HCT116 (cell line): ENCODE results near the gene NUP43.

Experiments
- ELF1 ChIP-seq: IDR thresholded peaks from 2 replicates; pipeline ENCODE4 v1.6.1; 2012; ENCODE audit warnings: low read depth, borderline replicate concordance
- EZH2 ChIP-seq: fragments of 200-600 bp; sonication (generic); IDR thresholded peaks from 2 replicates; pipeline ENCODE4 v1.6.1; 2017; ENCODE audit warnings: antibody characterized with exemption, mixed run types
- JUND ChIP-seq: IDR thresholded peaks from 2 replicates; pipeline ENCODE4 v1.6.1; 2012
- POLR2A ChIP-seq: IDR thresholded peaks from 2 replicates; pipeline ENCODE4 v1.7.0; 2011; ENCODE audit warnings: borderline replicate concordance; ENCODE audit not compliant: insufficient read depth, insufficient read length; ENCODE audit errors: extremely low read depth
- POLR2AphosphoS5 ChIP-seq: IDR thresholded peaks from 2 replicates; pipeline ENCODE4 v1.6.1; 2011; ENCODE audit warnings: mild to moderate bottlenecking, low read depth, low read length, moderate library complexity
- RAD21 ChIP-seq: IDR thresholded peaks from 2 replicates; pipeline ENCODE4 v1.6.1; 2012; ENCODE audit warnings: low read depth, mild to moderate bottlenecking
- SIN3A ChIP-seq: IDR thresholded peaks from 2 replicates; pipeline ENCODE4 v1.6.1; 2012; ENCODE audit warnings: low read depth
- YY1 ChIP-seq: IDR thresholded peaks from 2 replicates; pipeline ENCODE4 v1.6.1; 2011; ENCODE audit warnings: low read length, low read depth, moderate library complexity, mild to moderate bottlenecking; ENCODE audit not compliant: insufficient replicate concordance; ENCODE audit errors: extremely low read depth
- TF ChIP-seq, protein P1 (sequence below), 3 experiments: fragments of 200-600 bp in 1 of 3; sonication (generic) in 1 of 3; IDR thresholded peaks in 2 of 3; conservative IDR thresholded peaks in 1 of 3; 2 replicates each; pipeline ENCODE4 v1.5.1; 2012 to 2017; ENCODE audit warnings: low read depth in 2 of 3, low read length in 2 of 3, antibody characterized with exemption in 1 of 3, borderline replicate concordance in 1 of 3, control low read depth in 1 of 3, mild to moderate bottlenecking in 1 of 3, mixed read lengths in 1 of 3, mixed run types in 1 of 3, moderate library complexity in 1 of 3; ENCODE audit not compliant: insufficient read depth in 1 of 3
- TF ChIP-seq, protein P2 (sequence below): IDR thresholded peaks from 2 replicates; pipeline ENCODE4 v1.6.1; 2012
- TF ChIP-seq, protein P3 (sequence below): IDR thresholded peaks from 2 replicates; pipeline ENCODE4 v1.6.1; 2012

DNA sequence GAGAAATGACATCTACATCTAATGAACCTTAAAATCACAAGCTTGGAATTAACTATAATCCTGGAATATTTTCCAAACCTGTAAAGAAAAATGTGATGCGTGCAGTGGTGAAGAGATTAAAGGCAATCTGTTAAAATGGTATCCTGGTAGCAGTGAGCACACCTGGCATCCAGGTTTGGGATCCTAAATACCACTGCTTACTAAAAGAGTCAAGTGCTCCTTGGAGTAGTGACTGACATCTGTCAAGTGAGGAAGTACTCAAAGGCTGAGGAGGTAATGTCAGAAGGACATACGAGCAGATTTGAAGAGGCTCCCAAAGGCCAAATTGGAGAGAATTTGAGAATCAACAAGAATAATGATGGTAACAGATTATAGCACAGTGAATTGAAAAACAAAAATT, 36.0 kb upstream of the NUP43 start:
- TF ChIP-seq, protein P1, sequence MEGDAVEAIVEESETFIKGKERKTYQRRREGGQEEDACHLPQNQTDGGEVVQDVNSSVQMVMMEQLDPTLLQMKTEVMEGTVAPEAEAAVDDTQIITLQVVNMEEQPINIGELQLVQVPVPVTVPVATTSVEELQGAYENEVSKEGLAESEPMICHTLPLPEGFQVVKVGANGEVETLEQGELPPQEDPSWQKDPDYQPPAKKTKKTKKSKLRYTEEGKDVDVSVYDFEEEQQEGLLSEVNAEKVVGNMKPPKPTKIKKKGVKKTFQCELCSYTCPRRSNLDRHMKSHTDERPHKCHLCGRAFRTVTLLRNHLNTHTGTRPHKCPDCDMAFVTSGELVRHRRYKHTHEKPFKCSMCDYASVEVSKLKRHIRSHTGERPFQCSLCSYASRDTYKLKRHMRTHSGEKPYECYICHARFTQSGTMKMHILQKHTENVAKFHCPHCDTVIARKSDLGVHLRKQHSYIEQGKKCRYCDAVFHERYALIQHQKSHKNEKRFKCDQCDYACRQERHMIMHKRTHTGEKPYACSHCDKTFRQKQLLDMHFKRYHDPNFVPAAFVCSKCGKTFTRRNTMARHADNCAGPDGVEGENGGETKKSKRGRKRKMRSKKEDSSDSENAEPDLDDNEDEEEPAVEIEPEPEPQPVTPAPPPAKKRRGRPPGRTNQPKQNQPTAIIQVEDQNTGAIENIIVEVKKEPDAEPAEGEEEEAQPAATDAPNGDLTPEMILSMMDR (IDR thresholded peaks at IDR 0.05 in 2 of 3, conservative IDR thresholded peaks at IDR 0.05 in 1 of 3; ENCODE audit: borderline replicate concordance in 1 of 3, insufficient read depth in 1 of 3, low read depth in 2 of 3, low read length in 2 of 3), result no peak
- TF ChIP-seq, protein P2, sequence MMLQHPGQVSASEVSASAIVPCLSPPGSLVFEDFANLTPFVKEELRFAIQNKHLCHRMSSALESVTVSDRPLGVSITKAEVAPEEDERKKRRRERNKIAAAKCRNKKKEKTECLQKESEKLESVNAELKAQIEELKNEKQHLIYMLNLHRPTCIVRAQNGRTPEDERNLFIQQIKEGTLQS, result no peak
- TF ChIP-seq SIN3A (no peak), POLR2A (no peak), RAD21 (no peak), POLR2AphosphoS5 (no peak), ELF1 (no peak), YY1 (no peak), JUND (no peak), EZH2 (no peak)
- TF ChIP-seq, protein P3, sequence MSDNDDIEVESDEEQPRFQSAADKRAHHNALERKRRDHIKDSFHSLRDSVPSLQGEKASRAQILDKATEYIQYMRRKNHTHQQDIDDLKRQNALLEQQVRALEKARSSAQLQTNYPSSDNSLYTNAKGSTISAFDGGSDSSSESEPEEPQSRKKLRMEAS, result no peak
